Head of caudate nucleus (tissue), 42 donors: Measurements from ENCODE around the gene C4A.
"Not testable (repeated sequence)": the region's sequence is repeated elsewhere in the genome, so short reads cannot be mapped to it uniquely, and the experiment has no call there.

Source experiments
- DNase-seq, 42 donors: peaks; one replicate each; pipeline versions ENCODE4 v3.0.0 to v3.0.0-alpha.2; 2020 to 2021; ENCODE audit warnings: mixed read lengths in 7 of 42
- intact Hi-C: fragments of 100-400 bp; cut with DNase I; formaldehyde crosslinking; loops from one replicate; pipeline ENCODE4 v1.15.0; 2022

The C4A gene

GRCh38 chr6:32008616-32009015 is 26.8 kb downstream of the C4A start:
- intact Hi-C loops = not testable (repeated sequence)
- peak in 3 of 42 donors; percentile 2 to 4 (median 3) for DNase-seq

- DNase-seq = peak in 2 of 42 donors; percentile 3 to 7
- intact Hi-C loops = not testable (repeated sequence)
These were observed 27.7 kb downstream of the C4A start for GRCh38 chr6:32009537-32009936.

GRCh38 chr6:32010856-32011530 is 29.1 kb downstream of the C4A start:
- intact Hi-C loops = not testable (repeated sequence)
- peak in 3 of 42 donors; percentile 2 to 20 (median 9) for DNase-seq

GRCh38 chr6:32012941-32013617 is 31.2 kb downstream of the C4A start:
- peak in 9 of 42 donors; percentile 1 to 39 (median 4) for DNase-seq
- intact Hi-C loops = not testable (repeated sequence)

- DNase-seq, intact Hi-C loops: not testable (repeated sequence)
These were observed 31.9 kb downstream of the C4A start for GRCh38 chr6:32013738-32014137.

- DNase-seq, intact Hi-C loops: not testable (repeated sequence)
These were observed 32.7 kb downstream of the C4A start, which contains the start of gene C4B for GRCh38 chr6:32014547-32014946. Gene C4B (plus strand): TSS chr6:32014795. CDS start chr6:32014846, 51 bp downstream.

- DNase-seq, intact Hi-C loops: not testable (repeated sequence)
These were observed 40.2 kb downstream of the C4A start for GRCh38 chr6:32022100-32022499.

GRCh38 chr6:32028631-32029030 is 46.8 kb downstream of the C4A start:
- DNase-seq, intact Hi-C loops: not testable (repeated sequence)

GRCh38 chr6:32029553-32029952 is 47.7 kb downstream of the C4A start:
- intact Hi-C loops, DNase-seq: not testable (repeated sequence)

- intact Hi-C loops = not testable (repeated sequence)
These were observed 53.6 kb downstream of the C4A start for GRCh38 chr6:32035283-32036013.

GRCh38 chr6:32037136-32037535 is 55.3 kb downstream of the C4A start:
- intact Hi-C loops = not testable (repeated sequence)
- peak in 1 of 42 donors; percentile 2 for DNase-seq

More at GRCh38 chr6:32035283-32036013, 53.6 kb downstream of the C4A start:
- not testable (repeated sequence) for DNase-seq

GRCh38 chr6:32037598-32038524 is 56.0 kb downstream of the C4A start, which contains the start of gene CYP21A2:
Gene CYP21A2 (plus strand): TSS chr6:32038415. CDS start chr6:32038423, 8 bp downstream.
- DNase-seq, intact Hi-C loops: not testable (repeated sequence)

- intact Hi-C loops, DNase-seq: not testable (repeated sequence)
These were observed 57.0 kb downstream of the C4A start for GRCh38 chr6:32038878-32039277.

GRCh38 chr6:32039321-32040274 is 57.7 kb downstream of the C4A start:
- DNase-seq, intact Hi-C loops: not testable (repeated sequence)

GRCh38 chr6:32040299-32041049 is 58.6 kb downstream of the C4A start:
- DNase-seq, intact Hi-C loops: not testable (repeated sequence)

- DNase-seq, intact Hi-C loops: not testable (repeated sequence)
These were observed 59.1 kb downstream of the C4A start for GRCh38 chr6:32041050-32041321.

- DNase-seq, intact Hi-C loops: not testable (repeated sequence)
These were observed 59.5 kb downstream of the C4A start for GRCh38 chr6:32041385-32041784.
